NAMALWA (cell line): ENCODE measurements around the gene PIGQ.
"Not testable (repeated sequence)": the region's sequence is repeated elsewhere in the genome, so short reads cannot be mapped to it uniquely, and the experiment has no call there.

Experiments used
- DNase-seq: peaks from one replicate; pipeline ENCODE4 v3.0.0-alpha.2; 2015; ENCODE audit warnings: low spot score

Gene PIGQ

DNA sequence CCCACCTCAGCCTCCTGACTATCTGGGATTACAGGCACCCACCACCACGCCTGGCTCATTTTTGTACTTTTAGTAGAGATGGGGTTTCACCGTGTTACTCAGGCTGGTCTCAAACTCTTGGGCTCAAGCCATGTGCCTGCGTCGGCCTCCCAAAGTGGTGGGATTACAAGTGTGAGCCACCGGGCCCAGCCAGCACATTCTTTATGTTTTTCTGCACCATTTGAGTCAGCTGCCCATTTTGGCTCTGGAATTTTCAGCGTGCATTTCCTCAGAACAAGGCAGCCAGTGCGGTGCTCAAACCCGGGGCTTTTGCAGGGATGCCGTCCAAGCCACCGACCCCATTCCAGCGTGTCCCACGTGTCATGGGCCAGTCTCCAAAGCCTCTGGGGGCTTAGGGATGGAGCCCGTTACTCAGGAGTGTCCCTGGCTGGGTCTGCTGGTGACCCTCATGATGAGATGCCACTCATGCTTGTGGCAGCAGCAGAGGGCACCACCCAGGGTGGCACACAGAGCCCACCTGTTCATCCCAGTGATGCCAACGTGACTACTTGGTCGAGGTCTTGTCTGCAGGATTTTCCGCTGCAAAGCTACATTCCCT lies 16.4 kb downstream of the PIGQ start:
- no peak for DNase-seq

DNA sequence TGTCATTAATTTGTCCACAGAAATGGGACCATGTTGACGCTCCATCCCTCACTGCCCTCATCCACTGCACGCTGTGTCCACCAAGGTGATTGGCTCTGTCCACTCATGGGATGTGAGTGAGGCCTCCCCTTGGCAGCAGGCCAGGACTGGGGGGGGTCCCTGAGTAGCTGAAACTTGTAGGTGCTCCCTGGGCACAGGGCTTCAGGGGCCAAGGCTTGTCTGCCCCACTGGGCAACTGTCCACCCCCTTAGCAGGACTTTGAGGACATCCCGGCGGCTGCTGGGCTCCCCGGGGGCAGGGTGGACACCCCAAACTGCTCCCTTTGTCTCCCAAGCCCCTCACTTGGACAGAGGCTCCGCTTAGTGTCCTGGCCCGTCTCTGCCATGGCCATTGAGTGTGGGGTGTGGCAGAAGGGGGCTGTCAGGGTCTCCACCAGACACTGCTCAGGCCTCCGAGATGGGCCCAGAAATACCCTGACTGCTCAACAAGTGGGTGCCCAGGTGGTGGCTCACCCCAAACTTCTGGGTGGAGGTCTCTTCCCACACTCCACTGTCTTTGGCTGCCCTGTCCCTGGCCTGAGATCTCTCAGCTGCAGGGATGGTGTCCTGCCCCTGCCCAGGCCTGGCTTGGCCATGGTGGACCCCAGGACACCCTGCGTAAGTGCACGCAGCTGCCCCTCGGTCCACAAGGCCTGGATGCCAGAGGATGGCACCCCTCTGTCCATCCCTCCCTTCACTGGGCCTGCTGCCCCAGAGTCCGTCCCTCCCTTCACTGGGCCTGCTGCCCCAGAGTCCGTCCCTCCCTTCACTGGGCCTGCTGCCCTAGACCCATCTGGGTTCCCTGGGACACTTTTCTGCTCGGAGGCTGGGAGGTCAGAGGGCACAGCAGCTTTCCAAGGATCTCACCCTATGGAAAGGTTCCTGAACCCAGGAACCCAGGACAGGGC lies 17.1 kb downstream of the PIGQ start:
- no peak for DNase-seq

DNA sequence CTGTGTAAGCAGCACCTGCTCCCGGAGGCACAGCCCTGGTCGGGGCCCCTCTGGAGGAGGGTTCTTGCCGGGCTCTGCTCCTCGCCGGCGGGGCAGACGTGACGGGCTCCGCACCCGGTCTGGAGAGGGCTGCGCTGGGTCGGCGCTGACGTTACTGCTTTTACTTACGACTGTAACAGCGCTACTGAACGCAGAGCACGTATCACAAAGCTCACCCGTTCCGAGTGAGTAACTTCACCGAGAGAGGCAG lies 18.8 kb downstream of the PIGQ start:
- peak; percentile 83 for DNase-seq

DNA sequence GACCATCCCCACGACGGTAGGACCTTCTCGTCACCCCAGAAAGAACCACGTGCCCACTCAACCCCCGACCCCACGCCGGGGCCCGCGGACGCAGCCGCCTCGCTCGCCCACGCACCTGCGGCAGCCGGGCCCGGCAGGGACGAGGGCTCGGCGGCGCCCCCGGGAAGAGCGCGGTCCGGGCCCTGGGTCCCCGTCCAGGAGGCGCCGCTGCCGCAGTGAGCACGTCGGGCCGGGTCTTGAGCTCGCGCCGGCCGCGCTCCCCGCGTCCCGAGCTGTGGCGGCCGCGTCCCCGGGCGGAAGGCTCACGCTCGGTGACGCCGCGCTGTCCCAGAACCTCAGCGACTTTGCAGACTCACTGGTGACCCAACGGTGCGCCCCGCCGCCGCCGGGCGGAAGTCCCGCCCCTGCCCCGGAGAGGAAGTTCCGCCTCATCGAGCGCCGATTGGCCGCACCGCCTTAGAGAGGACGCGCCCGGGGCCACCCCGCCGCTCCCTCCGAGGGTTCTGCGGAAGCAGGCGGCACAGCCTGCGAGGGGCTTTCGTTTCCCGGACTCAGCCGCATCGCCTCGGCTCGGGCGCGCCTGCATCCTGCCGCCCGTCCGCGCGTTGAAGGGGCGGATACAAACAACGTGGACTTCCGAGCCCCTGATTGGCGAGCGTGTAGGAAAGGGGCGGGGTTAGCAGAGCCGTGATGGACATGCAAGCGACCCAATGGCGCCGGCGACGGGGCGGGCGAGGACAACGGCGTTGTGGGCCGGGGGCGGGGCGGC lies 19.3 kb downstream of the PIGQ start:
- peak; percentile 95 for DNase-seq

DNA sequence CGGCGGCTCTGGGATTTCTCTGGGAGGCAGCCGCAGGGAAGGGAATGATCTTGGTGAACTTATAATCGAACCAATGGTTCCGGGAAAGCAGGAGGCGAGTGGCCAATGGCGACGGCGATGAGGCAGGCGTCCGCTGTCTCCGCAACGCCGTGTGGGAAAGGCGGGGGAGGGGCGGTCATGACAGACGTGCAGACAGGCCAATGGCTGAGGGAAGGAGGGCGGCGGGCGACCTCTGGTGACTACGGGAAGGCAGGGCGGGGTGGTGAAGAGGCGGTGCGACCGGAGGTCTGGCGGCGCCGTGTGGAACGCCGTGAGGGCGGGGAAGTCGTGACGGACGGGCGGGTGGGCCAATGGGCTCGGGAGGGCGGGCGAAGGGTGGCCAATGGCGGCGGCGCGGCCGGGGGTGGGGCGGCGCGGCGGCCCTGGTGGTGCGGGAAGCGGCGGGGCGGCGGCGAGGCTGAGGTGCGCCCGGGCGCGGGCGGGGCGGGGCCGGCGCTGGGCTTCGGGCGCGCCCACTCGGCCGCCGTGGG lies 20.0 kb downstream of the PIGQ start, which contains the start of gene RAB40C:
Gene RAB40C, plus strand, starts transcription at position 409 of the 530 bp plus-strand sequence. CDS start 226 bp downstream, outside the sequence.
- peak; percentile 96 for DNase-seq

DNA sequence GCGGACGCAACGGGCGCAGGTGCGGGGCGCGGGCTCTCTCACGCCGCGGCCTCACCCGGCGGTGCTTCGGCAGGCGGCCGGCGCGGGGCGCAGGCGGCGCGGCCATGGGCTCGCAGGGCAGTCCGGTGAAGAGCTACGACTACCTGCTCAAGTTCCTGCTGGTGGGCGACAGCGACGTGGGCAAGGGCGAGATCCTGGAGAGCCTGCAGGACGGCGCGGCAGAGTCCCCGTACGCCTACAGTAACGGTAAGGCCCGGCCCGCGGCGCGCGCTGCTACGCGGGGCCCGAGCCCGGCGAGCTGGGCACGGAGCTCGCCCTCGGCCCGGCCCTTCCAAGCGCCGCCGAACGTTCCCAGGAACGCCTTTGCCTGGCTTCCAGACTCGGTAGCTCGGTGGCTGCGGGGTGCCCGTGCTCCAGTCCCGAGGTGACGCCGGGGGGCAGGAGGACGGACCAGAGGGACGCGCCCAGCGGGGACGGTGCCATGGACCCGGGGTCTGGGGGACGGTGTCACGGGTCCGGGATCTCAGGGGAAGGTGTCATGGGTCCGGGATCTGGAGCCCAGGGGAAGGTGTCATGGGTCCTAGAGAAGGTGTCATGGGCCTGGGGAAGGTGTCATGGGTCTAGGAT lies 20.5 kb downstream of the PIGQ start:
- DNase-seq: no peak

DNA sequence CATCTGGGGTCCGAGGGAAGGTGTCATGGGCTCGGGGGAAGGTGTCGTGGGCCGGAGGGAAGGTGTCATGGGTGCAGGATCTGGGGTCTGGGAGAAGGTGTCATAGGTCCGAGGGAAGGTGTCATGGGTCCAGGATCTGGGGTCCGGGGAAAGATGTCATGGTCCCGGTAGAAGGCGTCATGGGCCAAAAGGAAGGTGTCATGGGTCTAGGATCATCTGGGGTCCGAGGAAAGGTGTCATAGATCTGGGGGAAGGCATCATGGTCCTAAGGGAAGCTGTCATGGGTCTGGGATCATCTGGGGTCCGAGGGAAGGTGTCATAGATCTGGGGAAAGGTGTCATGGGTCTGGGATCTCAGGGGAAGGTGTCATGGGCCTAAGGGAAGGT lies 21.0 kb downstream of the PIGQ start:
- DNase-seq: no peak

DNA sequence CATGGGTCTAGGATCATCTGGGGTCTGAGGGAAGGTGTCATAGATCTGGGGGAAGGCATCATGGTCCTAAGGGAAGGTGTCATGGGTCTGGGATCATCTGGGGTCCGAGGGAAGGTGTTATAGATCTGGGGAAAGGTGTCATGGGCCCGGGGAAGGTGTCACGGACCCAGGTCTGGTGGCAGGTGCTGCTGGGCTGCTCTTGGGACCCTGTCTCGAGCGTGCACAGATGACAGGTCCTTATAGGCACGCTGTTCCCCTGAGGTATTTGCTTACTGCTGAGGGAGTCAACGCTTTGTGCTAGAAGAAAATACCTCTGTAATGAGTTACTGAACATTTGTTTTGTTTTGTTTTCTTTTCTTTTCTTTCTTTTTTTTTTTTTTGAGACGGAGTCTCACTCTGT lies 21.5 kb downstream of the PIGQ start:
- no peak for DNase-seq

DNA sequence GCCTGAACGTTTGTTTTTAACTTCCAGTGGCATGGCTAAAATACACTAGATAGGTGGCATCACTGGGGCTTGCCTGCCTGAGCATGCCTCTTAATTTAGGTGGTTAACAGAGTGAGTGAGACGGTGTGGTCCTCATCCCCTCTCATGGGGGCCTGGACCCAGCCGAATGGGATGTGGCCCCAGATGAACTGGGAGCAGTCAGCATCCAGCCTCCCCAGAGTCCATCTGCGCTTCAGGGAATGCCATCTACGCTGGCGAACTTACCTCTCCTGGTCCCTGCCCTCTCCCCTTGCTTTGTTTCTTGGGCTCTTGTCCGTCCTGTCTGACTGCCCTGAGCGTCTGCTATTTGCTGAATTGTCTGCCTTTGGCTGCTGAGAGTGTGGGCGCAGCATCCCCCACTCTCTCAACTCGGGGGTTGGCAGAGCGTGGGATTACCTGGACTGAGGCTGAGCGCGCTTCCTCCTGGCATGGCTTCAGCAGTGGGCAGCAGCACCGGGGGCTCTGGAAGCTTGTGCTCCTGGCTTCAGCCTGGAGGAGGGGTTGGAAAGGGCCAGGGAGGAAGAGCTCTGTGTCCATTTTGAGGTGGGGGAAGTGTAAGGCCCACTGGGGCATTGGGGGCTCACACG lies 22.2 kb downstream of the PIGQ start:
- no peak for DNase-seq

DNA sequence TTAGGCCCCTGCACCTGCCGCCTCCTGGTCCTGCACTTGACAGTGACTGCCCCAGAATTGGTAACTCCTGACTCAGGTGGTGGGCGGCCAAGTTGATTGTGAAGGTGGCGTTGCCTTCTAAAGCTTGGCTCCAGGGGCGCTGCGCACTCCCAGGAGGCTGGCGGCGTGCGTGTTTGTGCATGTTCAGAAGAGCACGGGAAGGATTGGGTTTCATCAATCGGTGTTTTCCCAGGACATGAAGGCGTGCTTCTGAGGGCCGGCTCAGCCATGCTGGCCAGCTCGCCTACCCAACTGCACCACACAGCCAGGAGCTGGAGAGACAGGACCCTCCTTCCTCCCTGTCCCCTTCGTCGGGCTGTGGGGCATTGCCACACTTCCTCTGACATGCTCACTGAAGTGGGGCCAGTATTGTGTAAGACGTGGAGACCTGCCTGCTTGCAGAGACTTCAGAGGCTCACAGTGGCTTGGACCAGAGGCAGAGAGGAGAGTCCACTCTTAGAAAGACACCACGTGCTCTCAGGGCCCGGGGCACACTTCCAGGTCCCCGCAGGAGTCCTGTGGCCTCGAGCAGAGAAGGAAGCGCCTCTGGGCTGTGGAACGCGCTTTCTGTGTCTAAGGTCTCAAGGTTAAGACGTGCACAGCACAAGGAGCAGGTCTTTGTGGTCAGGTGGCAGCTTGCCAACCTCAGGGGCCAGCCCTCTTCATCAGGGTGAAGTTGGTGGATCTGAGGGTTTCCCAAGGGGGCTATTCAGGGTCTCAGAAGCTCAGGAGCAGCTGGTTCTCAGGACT lies 22.9 kb downstream of the PIGQ start:
- no peak for DNase-seq

DNA sequence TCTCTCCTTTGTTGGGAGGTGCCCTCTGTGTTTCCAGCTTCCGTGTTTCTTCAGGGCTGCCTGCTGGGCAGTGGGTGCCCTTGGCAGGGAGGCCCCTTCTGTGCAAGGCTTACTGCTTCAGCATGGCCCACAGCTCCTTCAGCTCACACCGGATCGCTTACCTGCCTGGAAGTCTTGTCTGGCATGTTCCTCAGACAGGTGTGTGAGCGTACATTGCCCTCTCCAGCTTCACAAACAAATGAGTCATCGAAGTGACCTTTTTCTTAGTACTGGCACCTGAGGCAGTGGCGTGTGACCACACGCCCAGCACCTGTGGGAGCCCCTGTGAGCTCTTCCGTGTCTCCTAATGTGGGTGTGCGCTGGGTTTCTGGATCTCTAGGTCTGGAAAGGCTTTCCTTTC lies 23.6 kb downstream of the PIGQ start:
- DNase-seq: no peak

DNA sequence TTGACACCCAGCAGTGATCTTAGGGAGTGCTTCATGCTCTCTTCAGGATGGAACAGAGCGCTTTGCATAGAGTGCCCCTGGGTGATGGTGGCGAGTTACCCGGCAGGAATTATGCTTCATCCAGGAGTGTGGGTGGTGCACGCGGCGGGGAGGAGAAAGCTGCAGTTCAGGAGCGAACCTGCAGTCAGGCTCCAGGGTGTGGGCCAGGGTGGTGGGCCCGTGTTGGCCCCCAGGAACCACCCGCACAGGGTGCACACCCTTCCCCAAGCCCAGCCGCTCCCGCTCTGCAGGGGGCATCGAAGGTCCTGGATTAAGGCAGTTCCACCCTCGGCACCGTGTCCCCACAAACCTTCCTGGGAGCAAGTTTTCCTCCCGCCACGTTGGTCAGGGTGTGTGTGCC lies 24.0 kb downstream of the PIGQ start:
- no peak for DNase-seq

DNA sequence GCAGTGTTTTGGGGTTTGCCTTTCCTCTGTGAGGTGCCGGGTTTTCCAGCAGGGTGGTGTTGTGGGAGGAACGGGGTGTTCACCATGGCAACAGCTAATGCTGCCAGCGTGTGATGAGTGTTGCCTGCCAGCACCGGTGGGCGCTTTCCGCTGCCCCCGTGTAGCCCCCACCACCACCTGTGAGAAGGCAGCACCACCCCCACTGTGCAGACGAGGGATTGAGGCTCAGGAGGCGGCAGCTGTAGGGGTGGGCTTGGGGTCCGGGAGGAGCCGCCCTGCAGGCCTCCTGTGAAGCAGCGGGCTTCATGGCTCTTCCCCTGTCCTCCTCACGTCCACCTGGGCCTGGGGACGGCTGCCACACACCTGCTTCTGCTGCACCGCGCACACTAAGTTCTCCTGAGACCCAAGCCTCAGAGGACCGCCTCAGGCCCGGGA lies 25.3 kb downstream of the PIGQ start:
- no peak for DNase-seq

DNA sequence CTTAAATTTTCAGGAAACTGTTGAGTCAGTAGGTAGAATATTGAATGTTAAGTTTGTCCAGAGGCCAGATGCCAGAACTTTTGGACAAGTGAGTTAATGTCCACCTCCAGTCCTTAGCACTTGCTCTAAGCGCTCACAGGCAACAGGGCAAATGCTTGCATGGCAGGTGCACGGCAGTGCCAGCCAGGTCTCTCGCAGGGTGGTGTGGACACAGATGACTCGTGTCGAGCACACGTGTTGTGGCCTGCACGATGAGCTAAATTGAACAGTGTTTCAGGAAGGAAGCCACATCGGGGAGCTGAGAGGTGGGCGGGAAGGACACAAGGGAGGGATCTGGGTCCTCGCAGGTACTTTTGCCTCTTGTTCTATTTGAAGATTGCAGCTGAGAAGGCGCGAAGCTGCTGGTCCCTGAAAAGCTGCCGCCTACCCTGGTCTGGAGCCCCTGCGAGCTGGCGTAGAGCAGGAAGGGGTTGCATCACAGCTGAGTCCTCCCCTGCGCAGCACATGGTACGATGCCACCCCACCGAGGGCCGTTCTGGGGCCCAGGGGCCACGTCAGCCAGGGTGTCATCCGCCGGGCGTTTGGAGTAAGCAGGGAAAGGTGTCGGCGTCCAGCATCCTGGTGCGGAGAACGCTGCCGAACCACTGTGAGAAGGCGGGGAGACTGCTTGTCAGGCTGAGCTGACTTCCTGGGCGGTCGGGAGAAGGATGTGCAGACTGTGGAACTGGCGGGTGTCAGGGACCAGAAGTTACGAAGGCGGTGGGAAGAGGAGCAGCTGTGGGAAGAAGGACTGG lies 26.4 kb downstream of the PIGQ start:
- DNase-seq: no peak

DNA sequence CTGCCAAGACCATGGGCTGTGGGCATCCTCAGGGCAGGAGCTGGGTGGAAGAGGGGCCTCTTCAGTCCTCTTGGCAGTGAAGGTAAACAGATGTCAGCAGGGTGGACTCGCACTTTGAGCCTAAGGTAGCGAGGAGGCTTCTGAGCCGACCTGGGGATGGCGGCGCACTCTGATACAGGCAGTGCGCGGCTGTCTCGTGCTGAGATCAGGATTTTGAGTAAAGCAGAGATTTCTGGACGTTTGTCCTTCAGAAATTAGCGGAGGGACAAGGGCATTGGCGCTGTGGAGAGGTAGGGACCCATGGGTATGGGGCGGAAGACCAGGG lies 26.9 kb downstream of the PIGQ start:
- no peak for DNase-seq

DNA sequence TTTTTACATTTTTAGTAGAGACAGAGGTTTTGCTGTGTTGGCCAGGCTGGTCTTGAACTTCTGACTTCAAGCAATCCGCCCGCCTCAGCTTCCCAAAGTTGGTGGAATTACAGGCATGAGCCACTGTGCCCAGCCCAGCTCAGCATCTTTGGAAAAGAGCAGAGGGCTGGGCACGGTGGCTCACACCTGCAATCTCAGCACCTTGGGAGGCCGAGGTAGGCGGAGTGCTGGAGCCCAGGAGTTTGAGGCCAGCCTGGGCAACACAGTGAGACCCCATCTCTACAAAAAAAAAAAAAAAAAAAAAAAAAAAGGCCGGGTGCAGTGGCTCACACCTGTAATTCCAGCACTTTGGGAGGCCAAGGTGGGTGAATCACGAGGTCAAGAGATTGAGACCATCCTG lies 27.9 kb downstream of the PIGQ start:
- DNase-seq: not testable (repeated sequence)

DNA sequence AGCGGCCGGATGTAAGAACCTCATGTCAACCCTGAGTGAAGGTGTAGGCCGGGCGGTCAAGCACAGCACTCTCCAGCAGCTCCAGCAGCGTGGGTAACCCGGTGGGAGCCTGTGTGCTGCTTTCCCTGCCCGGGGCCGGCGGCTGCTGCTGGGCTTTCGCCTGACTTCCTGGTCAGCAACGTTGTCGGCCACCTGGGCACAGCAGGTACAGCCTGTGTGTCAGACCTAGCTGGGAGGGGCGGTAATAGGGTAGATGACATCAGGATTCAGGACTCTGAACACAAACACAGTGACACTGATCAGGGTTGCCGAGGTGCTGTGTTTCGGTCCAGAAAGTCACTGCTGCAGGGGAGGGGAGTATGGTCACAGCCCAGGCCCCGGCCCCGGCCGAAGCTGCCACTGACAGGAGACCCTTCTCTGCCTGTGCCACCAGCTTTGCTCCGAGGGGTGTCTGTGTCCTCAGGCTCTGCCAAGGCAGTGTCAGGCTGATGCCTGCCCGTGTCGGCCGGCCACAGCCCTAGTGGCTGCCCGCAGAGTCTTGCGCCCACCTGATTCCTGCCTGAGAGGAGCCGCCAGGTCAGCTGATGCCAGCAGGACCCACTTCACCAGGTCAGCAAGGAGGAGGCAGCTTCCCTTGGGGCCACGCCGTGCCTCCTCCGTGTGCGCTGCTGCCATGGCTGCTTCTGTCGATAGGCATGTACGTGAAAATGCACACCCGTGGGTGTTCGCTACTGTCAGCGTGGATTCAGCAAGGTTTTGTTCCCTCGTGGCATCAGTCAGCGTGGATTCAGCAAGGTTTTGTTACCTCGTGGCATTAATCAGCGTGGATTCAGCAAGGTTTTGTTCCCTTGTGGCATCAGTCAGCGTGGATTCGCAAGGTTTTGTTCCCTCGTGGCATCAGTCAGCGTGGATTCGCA lies 29.3 kb downstream of the PIGQ start:
- no peak for DNase-seq

DNA sequence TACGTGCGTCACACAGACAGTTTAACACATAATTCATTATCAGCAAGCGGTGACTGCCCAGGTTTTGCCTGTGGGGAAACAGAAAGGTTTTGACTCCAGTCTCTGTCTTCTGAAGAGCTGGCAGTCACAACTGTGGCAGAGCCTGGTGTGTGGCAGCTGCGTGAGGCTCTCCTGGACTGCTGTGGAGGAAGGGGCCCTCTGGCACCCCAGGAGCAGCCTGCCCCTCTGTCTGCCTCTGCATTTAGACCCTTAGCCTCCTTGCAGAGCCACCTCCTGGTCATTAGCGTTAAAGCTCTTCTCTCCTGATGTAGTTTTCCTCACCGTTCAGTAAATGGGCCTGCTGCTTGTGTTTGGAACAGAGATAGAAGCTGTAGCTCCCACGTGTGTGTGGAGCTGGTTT lies 31.0 kb downstream of the PIGQ start:
- peak; percentile 71 for DNase-seq

DNA sequence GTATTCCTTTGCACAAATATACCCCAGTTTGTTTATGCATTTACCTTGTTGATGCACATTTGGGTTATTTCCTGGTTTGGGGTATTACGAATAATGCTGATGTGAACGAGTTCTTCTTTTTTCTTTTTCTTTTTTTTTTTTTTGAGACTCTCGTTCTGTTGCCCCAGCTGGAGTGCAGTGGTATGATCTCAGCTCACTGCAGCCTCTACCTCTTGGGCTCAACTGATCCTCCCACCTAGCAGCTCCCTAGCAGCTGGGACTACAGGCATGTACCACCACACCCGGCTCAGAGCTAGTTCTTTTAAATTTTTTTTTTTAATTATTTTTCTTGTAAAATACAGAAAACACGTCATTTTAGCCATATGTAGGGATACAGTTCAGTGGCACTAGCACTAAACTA lies 34.2 kb downstream of the PIGQ start:
- no peak for DNase-seq
